HCEC 1CT (cell line): ENCODE results near the gene SCAMP1.
"Not testable (repeated sequence)": the region's sequence is repeated elsewhere in the genome, so short reads cannot be mapped to it uniquely, and the experiment has no call there.

Source experiments
- DNase-seq: peaks from one replicate; pipeline ENCODE4 v3.0.0-alpha.2; 2017

SCAMP1 gene

GRCh38 chr5:78361631-78361993, 1.2 kb downstream of the SCAMP1 start:
- DNase-seq, result no peak

DNA sequence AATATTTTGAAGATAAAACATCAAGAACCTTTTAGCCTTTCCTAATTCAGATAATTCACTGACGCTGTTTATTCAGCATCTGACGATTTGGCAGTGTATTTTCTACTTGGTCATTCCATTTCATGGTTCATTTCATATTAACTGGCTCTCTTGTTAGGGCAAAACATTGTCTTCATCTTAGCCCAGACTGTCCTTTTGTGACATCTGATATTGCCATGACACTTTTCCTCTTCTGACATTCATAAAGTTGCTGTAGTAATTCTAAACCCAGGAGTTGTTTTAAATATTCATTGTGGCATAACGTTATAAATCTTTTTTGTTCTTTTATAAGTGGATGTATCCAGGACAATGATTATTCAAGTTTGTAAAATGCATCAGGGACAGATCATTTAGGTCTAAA, 1.8 kb downstream of the SCAMP1 start:
- DNase-seq, result no peak

GRCh38 chr5:78364005-78364404, 3.6 kb downstream of the SCAMP1 start:
- DNase-seq, result peak; percentile 6

DNA sequence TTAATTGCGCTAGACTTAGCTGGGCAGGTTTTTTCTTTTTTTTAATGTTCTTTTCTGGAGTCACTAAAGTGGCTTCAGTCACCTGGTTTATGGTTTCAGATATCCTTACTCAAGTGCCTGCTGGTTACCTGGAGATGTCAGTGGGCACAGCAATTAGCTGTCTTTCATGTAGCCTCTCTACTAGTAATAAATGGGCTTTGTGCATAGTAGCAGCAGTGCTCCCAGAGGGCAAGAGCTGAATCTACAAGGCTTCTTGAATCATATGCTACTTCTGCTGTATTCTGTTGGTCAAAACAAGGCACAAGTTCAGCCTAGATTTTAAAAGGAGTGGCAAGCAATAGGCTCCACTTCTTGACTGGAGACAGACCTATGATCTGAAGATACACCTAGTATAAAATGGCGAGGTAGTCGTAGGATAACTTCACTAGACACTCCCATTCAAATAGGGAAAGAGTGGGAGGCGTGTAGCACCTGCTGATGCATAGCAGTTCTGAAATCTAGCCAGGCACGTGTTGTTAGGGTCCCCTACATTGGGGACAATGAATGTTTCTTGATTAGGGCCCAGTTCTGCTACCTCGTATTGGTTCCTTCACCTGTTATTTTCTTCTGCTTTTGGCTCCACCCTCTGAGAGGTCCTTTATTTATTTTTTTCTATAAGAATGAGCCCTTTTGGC, 7.0 kb downstream of the SCAMP1 start:
- DNase-seq, result peak; percentile 4

- DNase-seq, result no peak
Observed at GRCh38 chr5:78369680-78370079, 9.3 kb downstream of the SCAMP1 start.

GRCh38 chr5:78373231-78373630, 12.8 kb downstream of the SCAMP1 start:
- peak; percentile 5 for DNase-seq

DNA sequence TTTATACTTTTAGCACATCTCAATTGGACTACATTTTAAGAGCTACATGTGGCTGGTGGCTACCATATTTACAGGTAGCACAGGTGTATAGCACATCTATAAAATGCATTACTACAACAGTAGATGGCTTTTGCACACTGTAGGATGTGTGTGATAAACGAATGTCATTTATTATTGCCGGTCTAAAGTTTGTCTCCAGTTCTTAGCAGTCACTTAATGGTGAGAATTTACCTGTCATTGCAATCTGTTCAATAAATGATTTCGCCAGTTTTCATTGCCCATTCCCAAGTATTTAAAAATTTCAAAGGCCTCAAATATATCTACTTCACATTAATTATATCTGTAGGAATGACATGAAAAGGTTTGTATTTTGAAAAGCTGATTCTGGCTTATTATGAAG, 15.9 kb downstream of the SCAMP1 start:
- DNase-seq, result no peak

DNA sequence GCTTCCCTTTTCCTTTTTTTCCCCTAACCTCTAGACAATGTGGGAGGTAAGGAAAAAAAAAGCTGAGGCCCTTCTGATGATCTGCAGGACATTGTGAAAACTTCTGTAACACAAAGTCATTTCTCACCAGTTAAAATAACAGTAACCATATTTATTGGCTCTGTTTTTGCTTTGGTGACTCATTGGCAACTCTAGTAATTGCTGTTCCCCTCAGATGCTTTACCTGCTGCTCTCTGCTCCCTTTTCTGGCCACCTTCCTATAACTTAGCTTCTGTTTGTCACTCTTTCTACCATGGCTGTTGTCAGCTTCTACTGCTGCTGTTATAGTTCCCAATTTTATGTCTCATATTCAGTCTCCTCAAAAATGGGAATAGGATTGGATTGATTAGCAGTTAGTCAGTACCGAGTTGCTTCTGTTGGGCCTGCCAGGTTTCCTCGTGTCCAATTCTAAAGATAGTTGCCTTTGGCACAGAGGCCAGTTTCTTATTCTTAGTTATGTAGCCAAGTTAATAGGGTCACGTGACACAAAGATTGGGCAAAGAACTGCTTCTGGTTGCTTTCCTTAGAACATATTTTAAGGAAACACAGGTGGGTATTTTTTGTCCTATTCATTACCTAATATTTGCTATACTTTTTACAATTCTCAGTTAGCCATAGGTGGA, 16.8 kb downstream of the SCAMP1 start:
- DNase-seq, result peak; percentile 45

DNA sequence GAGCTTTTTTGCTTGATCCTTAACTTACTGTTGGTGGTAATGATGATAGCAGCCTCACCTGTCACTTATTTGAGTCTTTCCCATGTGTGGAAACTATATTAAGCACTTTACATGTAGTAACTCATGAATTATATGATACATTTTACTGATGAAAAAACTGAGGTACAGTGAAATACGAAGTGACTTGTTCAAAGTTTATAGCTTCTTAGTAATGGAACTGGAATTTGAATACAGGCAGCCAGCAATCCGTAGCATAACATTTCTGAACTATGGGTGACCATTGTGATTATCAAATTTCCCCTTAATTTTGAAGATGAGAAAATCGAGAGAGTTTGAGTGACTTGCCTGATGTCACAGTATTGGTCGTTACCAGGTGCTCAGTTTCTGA, 17.3 kb downstream of the SCAMP1 start:
- peak; percentile 17 for DNase-seq

DNA sequence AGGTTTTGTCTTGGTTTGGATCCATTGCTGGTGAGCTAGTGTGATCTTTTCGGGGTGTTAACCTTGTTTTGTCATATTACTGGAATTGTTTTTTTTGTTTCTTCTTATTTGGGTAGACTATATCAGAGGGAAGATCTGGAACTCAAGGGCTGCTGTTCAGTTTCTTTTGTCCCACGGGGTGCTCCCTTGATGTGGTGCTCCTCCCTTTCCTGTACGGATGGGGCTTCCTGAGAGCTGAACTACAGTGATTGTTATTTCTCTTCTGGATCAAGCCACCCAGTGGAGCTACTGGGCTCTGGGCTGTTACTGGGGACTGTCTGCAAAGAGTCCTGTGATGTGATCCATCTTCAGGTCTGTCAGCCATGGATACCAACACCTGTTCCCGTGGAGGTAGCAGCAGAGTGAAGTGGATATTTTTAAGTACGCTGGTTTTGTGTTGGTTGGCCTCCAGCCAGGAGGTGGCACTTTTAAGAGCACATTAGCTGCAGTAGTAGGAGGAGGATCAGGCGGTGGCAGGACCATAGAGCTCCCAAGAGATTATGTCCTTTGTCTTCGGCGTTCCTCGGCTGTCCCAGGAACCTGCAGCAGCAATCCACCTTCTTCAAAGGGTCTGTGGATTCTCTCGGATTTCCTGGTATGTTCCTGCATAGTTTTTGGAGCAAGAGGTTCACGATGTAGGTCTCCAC, 27.2 kb downstream of the SCAMP1 start:
- DNase-seq, result no peak

GRCh38 chr5:78391357-78391756, 30.9 kb downstream of the SCAMP1 start:
- not testable (repeated sequence) for DNase-seq

- no peak for DNase-seq
Observed at GRCh38 chr5:78397831-78398230, 37.4 kb downstream of the SCAMP1 start.

GRCh38 chr5:78399116-78399515, 38.7 kb downstream of the SCAMP1 start:
- DNase-seq, result peak; percentile 32

DNA sequence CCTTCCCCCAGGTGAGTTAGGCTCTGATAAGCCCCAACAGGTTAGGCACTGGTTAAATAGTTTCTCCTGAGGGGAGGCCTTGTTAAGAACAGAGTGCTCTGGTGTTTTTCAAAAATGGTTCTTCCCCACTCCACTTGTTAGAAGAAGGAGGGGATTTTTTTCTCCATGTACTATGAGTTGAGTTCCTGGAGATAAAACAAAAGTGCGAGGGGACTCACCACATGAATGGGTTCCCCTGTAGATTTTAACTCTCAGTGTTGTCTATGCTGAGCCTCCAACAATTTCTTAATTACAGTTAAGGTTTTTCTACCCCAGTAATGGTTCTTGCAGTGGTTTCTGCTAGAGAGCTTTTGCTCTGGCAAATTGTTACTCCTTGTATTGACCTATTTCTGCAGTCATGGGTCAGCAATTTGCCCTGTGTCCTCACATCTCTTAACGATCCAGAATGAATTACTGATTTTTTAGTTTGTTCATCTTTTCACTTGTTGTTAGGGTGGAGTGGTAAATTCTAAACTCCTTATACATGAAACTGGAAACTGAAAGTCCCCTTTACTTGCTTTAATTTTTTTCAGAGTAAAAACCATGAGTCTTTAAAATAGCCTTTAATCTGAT, 44.4 kb downstream of the SCAMP1 start:
- no peak for DNase-seq

- DNase-seq, result peak; percentile 81
Observed at GRCh38 chr5:78405829-78406750, 45.7 kb downstream of the SCAMP1 start.

- DNase-seq, result no peak
Observed at GRCh38 chr5:78407458-78407857, 47.0 kb downstream of the SCAMP1 start.

- DNase-seq, result peak; percentile 19
Observed at GRCh38 chr5:78411586-78411985, 51.2 kb downstream of the SCAMP1 start.

- no peak for DNase-seq
Observed at GRCh38 chr5:78416677-78417425, 56.4 kb downstream of the SCAMP1 start.

GRCh38 chr5:78419396-78419795, 59.0 kb downstream of the SCAMP1 start:
- no peak for DNase-seq

GRCh38 chr5:78420548-78420947, 60.1 kb downstream of the SCAMP1 start:
- DNase-seq, result no peak

DNA sequence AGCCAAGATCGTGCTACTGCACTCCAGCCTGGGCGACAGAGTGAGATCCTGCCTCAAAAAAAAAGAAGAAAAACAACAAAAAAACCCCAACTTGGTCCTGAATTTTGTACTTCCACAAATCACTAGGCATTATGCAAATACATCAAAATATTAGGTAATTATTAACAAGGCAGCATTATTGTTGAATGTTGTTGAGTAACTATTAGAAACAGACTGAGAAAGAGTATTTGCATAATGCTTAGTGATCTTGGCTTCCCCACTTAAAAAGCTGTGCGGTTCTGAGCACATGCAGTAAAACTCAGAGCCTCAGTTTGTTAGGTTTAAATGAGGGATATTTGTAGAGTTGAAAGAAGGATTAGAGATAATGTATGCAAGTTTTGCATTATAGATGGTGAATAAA, 64.2 kb downstream of the SCAMP1 start:
- no peak for DNase-seq
